HG02759 (cell line): ENCODE measurements around the gene NOS2.
"Not testable (repeated sequence)": the region's sequence is repeated elsewhere in the genome, so short reads cannot be mapped to it uniquely, and the experiment has no call there.

Experiments
- ATAC-seq: cut with Tn5 transposase; IDR thresholded peaks from one replicate; pipeline ENCODE4 v1.9.1; 2021; ENCODE audit warnings: mild to moderate bottlenecking, moderate library complexity; ENCODE audit not compliant: unreplicated experiment

Gene NOS2

GRCh38 chr17:27800522-27800921 is at the start of gene NOS2:
TSS of gene NOS2 (minus strand) at chr17:27800529. CDS start at chr17:27798809, 1,720 bp downstream.
- ATAC-seq = no peak

GRCh38 chr17:27849474-27850185 is 49.3 kb upstream of the NOS2 start:
- no peak for ATAC-seq

GRCh38 chr17:27848931-27849330 is 48.6 kb upstream of the NOS2 start:
- no peak for ATAC-seq

GRCh38 chr17:27846808-27847307 is 46.5 kb upstream of the NOS2 start:
- ATAC-seq = not testable (repeated sequence)

- no peak for ATAC-seq
Measured at GRCh38 chr17:27846042-27846655, 45.8 kb upstream of the NOS2 start.

- no peak for ATAC-seq
Measured at GRCh38 chr17:27845264-27846041, 45.1 kb upstream of the NOS2 start.

- ATAC-seq = no peak
Measured at GRCh38 chr17:27840688-27841087, 40.4 kb upstream of the NOS2 start.

GRCh38 chr17:27840406-27840678 is 40.0 kb upstream of the NOS2 start:
- ATAC-seq = not testable (repeated sequence)

- not testable (repeated sequence) for ATAC-seq
Measured at GRCh38 chr17:27839571-27840405, 39.5 kb upstream of the NOS2 start.

- not testable (repeated sequence) for ATAC-seq
Measured at GRCh38 chr17:27838607-27839006, 38.3 kb upstream of the NOS2 start.

GRCh38 chr17:27837769-27838168 is 37.4 kb upstream of the NOS2 start:
- not testable (repeated sequence) for ATAC-seq

GRCh38 chr17:27836651-27837050 is 36.3 kb upstream of the NOS2 start:
- ATAC-seq = no peak

GRCh38 chr17:27834571-27834970 is 34.2 kb upstream of the NOS2 start:
- no peak for ATAC-seq

- no peak for ATAC-seq
Measured at GRCh38 chr17:27832831-27833230, 32.5 kb upstream of the NOS2 start.

GRCh38 chr17:27829888-27830287 is 29.6 kb upstream of the NOS2 start:
- not testable (repeated sequence) for ATAC-seq

- ATAC-seq = not testable (repeated sequence)
Measured at GRCh38 chr17:27829143-27829711, 28.9 kb upstream of the NOS2 start.

- ATAC-seq = no peak
Measured at GRCh38 chr17:27825459-27825858, 25.1 kb upstream of the NOS2 start.

GRCh38 chr17:27824745-27825144 is 24.4 kb upstream of the NOS2 start:
- ATAC-seq = no peak

- ATAC-seq = no peak
Measured at GRCh38 chr17:27824176-27824715, 23.9 kb upstream of the NOS2 start.

- not testable (repeated sequence) for ATAC-seq
Measured at GRCh38 chr17:27822108-27822507, 21.8 kb upstream of the NOS2 start.
